Activated CD4-positive, CD25-positive, alpha-beta regulatory T cell treated with anti-CD3 and anti-CD28 coated beads, Interleukin-2, amount 50 U/mL, for 16 hours (primary cell): ENCODE measurements around the gene PANK4.

ENCODE experiments used
- DNase-seq: peaks from one replicate; pipeline ENCODE4 v3.0.0-alpha.2; 2020; ENCODE audit warnings: low read depth, low spot score

The PANK4 gene

GRCh38 chr1:2528966-2529783 lies 2.8 kb upstream of the PANK4 start:
- DNase-seq: no peak

GRCh38 chr1:2528611-2528965 lies 2.2 kb upstream of the PANK4 start:
- no peak for DNase-seq

GRCh38 chr1:2528016-2528415 lies 1.6 kb upstream of the PANK4 start:
- no peak for DNase-seq

GRCh38 chr1:2527556-2527860 lies 1.1 kb upstream of the PANK4 start:
- no peak for DNase-seq

GRCh38 chr1:2526824-2527555 lies 594 bp upstream of the PANK4 start:
- no peak for DNase-seq

- no peak for DNase-seq
Observed at GRCh38 chr1:2525572-2525919, 850 bp downstream of the PANK4 start.

GRCh38 chr1:2523891-2524609 lies 2.3 kb downstream of the PANK4 start:
- DNase-seq: no peak

- DNase-seq: no peak
Observed at GRCh38 chr1:2523191-2523890, 3.1 kb downstream of the PANK4 start.

GRCh38 chr1:2522230-2522629 lies 4.2 kb downstream of the PANK4 start:
- no peak for DNase-seq

- no peak for DNase-seq
Observed at GRCh38 chr1:2520806-2521205, 5.6 kb downstream of the PANK4 start.

- DNase-seq: no peak
Observed at GRCh38 chr1:2520206-2520605, 6.2 kb downstream of the PANK4 start.

GRCh38 chr1:2519729-2520128 lies 6.7 kb downstream of the PANK4 start:
- no peak for DNase-seq

GRCh38 chr1:2519029-2519685 lies 7.2 kb downstream of the PANK4 start:
- DNase-seq: no peak

GRCh38 chr1:2518528-2518927 lies 7.9 kb downstream of the PANK4 start:
- DNase-seq: no peak

GRCh38 chr1:2517966-2518365 lies 8.4 kb downstream of the PANK4 start:
- DNase-seq: no peak

- DNase-seq: no peak
Observed at GRCh38 chr1:2516946-2517345, 9.4 kb downstream of the PANK4 start.

- no peak for DNase-seq
Observed at GRCh38 chr1:2516124-2516523, 10.3 kb downstream of the PANK4 start.

- DNase-seq: no peak
Observed at GRCh38 chr1:2515763-2516080, 10.7 kb downstream of the PANK4 start.

GRCh38 chr1:2514863-2515762 lies 11.3 kb downstream of the PANK4 start:
- no peak for DNase-seq

- no peak for DNase-seq
Observed at GRCh38 chr1:2513939-2514652, 12.3 kb downstream of the PANK4 start.
